HepG2 (cell line): Measurements from ENCODE around the gene B4GALT7. TPM values are rescaled to one million over a fixed set of nuclear protein-coding genes. Genes with fewer than 3 reads are reported as not detected.

ENCODE experiments used
- AHR ChIP-seq: IDR thresholded peaks from 2 replicates; pipeline ENCODE4 v1.6.1; 2018; ENCODE audit warnings: missing genetic modification reagents, missing compliant biosample characterization
- ATF7-NPFF ChIP-seq: sonication (generic); formaldehyde crosslinking; IDR thresholded peaks from 2 replicates; pipeline ENCODE4 v1.8.1; 2023; ENCODE audit warnings: mild to moderate bottlenecking, low read depth, missing genetic modification reagents, moderate library complexity
- BORCS8-MEF2B ChIP-seq: sonication (generic); formaldehyde crosslinking; IDR thresholded peaks from 2 replicates; pipeline ENCODE4 v1.8.0; 2022; ENCODE audit warnings: mild to moderate bottlenecking, missing genetic modification reagents
- IKZF4 ChIP-seq: sonication (generic); formaldehyde crosslinking; IDR thresholded peaks from 2 replicates; pipeline ENCODE4 v1.5.1; 2020; ENCODE audit warnings: borderline replicate concordance, mild to moderate bottlenecking, low read depth, missing genetic modification reagents; ENCODE audit errors: not compliant biosample characterization
- JUNB ChIP-seq: sonication (generic); formaldehyde crosslinking; IDR thresholded peaks from 2 replicates; pipeline ENCODE4 v1.8.0; 2022; ENCODE audit warnings: missing genetic modification reagents, mild to moderate bottlenecking, borderline replicate concordance
- MTERF4 ChIP-seq: sonication (generic); formaldehyde crosslinking; IDR thresholded peaks from 2 replicates; pipeline ENCODE4 v1.8.0; 2023; ENCODE audit warnings: mild to moderate bottlenecking, missing genetic modification reagents
- NFATC3 ChIP-seq: sonication (generic); formaldehyde crosslinking; IDR thresholded peaks from 2 replicates; pipeline ENCODE4 v1.5.1; 2020; ENCODE audit warnings: mild to moderate bottlenecking, missing genetic modification reagents
- NONO ChIP-seq, 2 experiments: fragments of 450-650 bp in 1 of 2; sonication (generic) in 1 of 2; formaldehyde crosslinking in 1 of 2; IDR thresholded peaks in 1 of 2; conservative IDR thresholded peaks in 1 of 2; 2 replicates each; pipeline versions ENCODE4 v1.6.1 to v1.8.0; 2017 to 2022; ENCODE audit warnings: mild to moderate bottlenecking in 1 of 2, missing genetic modification reagents in 1 of 2, moderate library complexity in 1 of 2
- NPAS2 ChIP-seq: sonication (generic); formaldehyde crosslinking; IDR thresholded peaks from 2 replicates; pipeline ENCODE4 v1.8.0; 2022; ENCODE audit warnings: mild to moderate bottlenecking, missing genetic modification reagents, borderline replicate concordance
- NR2F6 ChIP-seq, 2 experiments: IDR thresholded peaks; 2 replicates each; pipeline ENCODE4 v1.6.1; 2016; ENCODE audit warnings: antibody characterized with exemption in 1 of 2, mild to moderate bottlenecking in 1 of 2
- SIX4 ChIP-seq: sonication (generic); formaldehyde crosslinking; IDR thresholded peaks from 2 replicates; pipeline ENCODE4 v1.4.0; 2020; ENCODE audit warnings: missing genetic modification reagents
- SMC3 ChIP-seq: IDR thresholded peaks from 2 replicates; pipeline ENCODE4 v1.6.1; 2011; ENCODE audit warnings: low read length, improper control_type of control experiment
- XRCC5 ChIP-seq: fragments of 200-400 bp; formaldehyde crosslinking; optimal IDR thresholded peaks from 2 replicates; pipeline ENCODE3; 2017; ENCODE audit warnings: mild to moderate bottlenecking, low read length
- ZNF10 ChIP-seq: sonication (generic); formaldehyde crosslinking; IDR thresholded peaks from 2 replicates; pipeline ENCODE4 v1.4.0; 2020; ENCODE audit warnings: mild to moderate bottlenecking, low read depth, missing genetic modification reagents, borderline replicate concordance
- ZNF317 ChIP-seq: sonication (generic); formaldehyde crosslinking; IDR thresholded peaks from 2 replicates; pipeline ENCODE4 v1.5.0; 2020; ENCODE audit warnings: mild to moderate bottlenecking, missing genetic modification reagents
- ZNF513 ChIP-seq: sonication (generic); formaldehyde crosslinking; conservative IDR thresholded peaks from 2 replicates; pipeline ENCODE4 v1.5.0; 2020; ENCODE audit warnings: missing genetic modification reagents
- ZNF569 ChIP-seq: sonication (generic); formaldehyde crosslinking; IDR thresholded peaks from 2 replicates; pipeline ENCODE4 v1.5.0; 2020; ENCODE audit warnings: mild to moderate bottlenecking, missing genetic modification reagents, moderate library complexity, borderline replicate concordance
- ZNF878 ChIP-seq: sonication (generic); formaldehyde crosslinking; IDR thresholded peaks from 2 replicates; pipeline ENCODE4 v1.8.1; 2023; ENCODE audit warnings: mild to moderate bottlenecking, missing genetic modification reagents, moderate library complexity
- ZSCAN29 ChIP-seq: sonication (generic); formaldehyde crosslinking; conservative IDR thresholded peaks from 2 replicates; pipeline ENCODE4 v1.4.0; 2020; ENCODE audit warnings: mild to moderate bottlenecking, missing genetic modification reagents
- polyA plus RNA-seq, 8 experiments: library from polyadenylated mRNA; depleted of rRNA in 3 of 8; stranded (reverse) in 7 of 8; unstranded in 1 of 8; fragments of >200 nt; fragmentation: Illumina TruSeq in 4 of 8; extraction: Trizol in 4 of 8; gene quantifications; 2 replicates each; pipeline versions ENCODE4 v1.2.1 to v1.2.3, GENCODE V29; 2011 to 2016; ENCODE audit warnings: low read depth in 4 of 8, missing spikeins in 1 of 8, mixed read lengths in 1 of 8; ENCODE audit not compliant: insufficient read depth in 1 of 8
- total RNA-seq, 5 experiments: library from RNA; depleted of rRNA; stranded (reverse); fragments of >200 nt; fragmentation: Illumina TruSeq; extraction: Trizol; gene quantifications; 2 replicates each; pipeline ENCODE4 v1.2.3, GENCODE V29; 2016; ENCODE audit warnings: low read depth in 1 of 5
- TF ChIP-seq, protein P1 (sequence below): sonication (generic); formaldehyde crosslinking; IDR thresholded peaks from 2 replicates; pipeline ENCODE4 v1.4.0; 2020; ENCODE audit warnings: missing genetic modification reagents, borderline replicate concordance
- TF ChIP-seq, protein P2 (sequence below): sonication (generic); formaldehyde crosslinking; IDR thresholded peaks from 2 replicates; pipeline ENCODE4 v1.8.1; 2023; ENCODE audit warnings: mild to moderate bottlenecking, moderate library complexity, missing genetic modification reagents
- TF ChIP-seq, protein P3 (sequence below): sonication (generic); formaldehyde crosslinking; IDR thresholded peaks from 2 replicates; pipeline ENCODE4 v1.5.1; 2020; ENCODE audit warnings: mild to moderate bottlenecking, missing genetic modification reagents, borderline replicate concordance

Gene B4GALT7
- total and polyA plus RNA-seq, 2 of the 13 experiments (the other 11 are each of a cell fraction or from before 2014, with no cell fraction given): 16.4 to 20.5 TPM

GRCh38 chr5:177553671-177554429, 46.1 kb upstream of the B4GALT7 start (continued):
- TF ChIP-seq MTERF4 (CRISPR knock-in tag) (no peak), ZNF878 (CRISPR knock-in tag) (no peak), NFATC3 (CRISPR knock-in tag) (no peak), ATF7-NPFF (CRISPR knock-in tag) (no peak), SIX4 (CRISPR knock-in tag) (no peak), NONO (IDR thresholded peaks at IDR 0.05) (no peak), NONO (CRISPR knock-in tag; conservative IDR thresholded peaks at IDR 0.05) (no peak; the same call in 1 of the 2 replicates), SMC3 (no peak), NPAS2 (CRISPR knock-in tag) (no peak), ZNF569 (CRISPR knock-in tag) (no peak), ZNF10 (no peak), BORCS8-MEF2B (CRISPR knock-in tag) (0 out of 2 replicates have a peak, but pooled peaks have one; percentile 30), ZNF513 (CRISPR knock-in tag) (no peak), JUNB (CRISPR knock-in tag) (no peak), IKZF4 (CRISPR knock-in tag) (no peak), NR2F6 (IDR thresholded peaks at IDR 0.05) (no peak), NR2F6 (CRISPR knock-in tag; IDR thresholded peaks at IDR 0.05) (no peak), AHR (no peak), ZSCAN29 (no peak), XRCC5 (no peak), ZNF317 (no peak)
- TF ChIP-seq, protein P1, sequence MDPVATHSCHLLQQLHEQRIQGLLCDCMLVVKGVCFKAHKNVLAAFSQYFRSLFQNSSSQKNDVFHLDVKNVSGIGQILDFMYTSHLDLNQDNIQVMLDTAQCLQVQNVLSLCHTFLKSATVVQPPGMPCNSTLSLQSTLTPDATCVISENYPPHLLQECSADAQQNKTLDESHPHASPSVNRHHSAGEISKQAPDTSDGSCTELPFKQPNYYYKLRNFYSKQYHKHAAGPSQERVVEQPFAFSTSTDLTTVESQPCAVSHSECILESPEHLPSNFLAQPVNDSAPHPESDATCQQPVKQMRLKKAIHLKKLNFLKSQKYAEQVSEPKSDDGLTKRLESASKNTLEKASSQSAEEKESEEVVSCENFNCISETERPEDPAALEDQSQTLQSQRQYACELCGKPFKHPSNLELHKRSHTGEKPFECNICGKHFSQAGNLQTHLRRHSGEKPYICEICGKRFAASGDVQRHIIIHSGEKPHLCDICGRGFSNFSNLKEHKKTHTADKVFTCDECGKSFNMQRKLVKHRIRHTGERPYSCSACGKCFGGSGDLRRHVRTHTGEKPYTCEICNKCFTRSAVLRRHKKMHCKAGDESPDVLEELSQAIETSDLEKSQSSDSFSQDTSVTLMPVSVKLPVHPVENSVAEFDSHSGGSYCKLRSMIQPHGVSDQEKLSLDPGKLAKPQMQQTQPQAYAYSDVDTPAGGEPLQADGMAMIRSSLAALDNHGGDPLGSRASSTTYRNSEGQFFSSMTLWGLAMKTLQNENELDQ (CRISPR knock-in tag): no peak
- TF ChIP-seq, protein P2, sequence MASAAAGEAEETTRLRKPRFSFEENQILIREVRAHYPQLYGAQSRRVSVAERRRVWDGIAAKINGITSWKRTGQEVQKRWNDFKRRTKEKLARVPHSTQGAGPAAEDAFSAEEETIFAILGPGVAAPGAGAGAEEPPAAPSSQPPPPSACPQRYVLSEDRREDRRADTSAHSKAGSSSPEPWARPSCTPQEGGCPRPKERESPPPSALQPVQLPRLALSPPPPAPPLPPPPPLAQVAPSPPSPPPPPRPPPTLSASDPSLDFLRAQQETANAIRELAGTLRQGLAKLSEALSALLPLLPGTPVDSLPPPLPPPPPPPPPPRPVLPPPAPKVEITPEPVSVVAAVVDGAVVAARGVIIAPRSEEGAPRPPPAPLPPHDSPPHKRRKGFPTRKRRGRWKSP: no peak
- TF ChIP-seq, protein P3, sequence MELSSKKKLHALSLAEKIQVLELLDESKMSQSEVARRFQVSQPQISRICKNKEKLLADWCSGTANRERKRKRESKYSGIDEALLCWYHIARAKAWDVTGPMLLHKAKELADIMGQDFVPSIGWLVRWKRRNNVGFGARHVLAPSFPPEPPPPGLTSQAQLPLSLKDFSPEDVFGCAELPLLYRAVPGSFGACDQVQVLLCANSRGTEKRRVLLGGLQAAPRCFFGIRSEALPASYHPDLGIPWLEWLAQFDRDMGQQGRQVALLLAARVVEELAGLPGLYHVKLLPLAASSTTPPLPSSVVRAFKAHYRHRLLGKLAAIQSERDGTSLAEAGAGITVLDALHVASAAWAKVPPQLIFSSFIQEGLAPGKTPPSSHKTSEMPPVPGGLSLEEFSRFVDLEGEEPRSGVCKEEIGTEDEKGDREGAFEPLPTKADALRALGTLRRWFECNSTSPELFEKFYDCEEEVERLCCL (CRISPR knock-in tag): no peak
